ENCODE measurements around the gene HIVEP3. TPM values are rescaled to one million over a fixed set of nuclear protein-coding genes. Genes with fewer than 3 reads are reported as not detected.

Gene HIVEP3
- total RNA-seq, 1 experiment from 2014 or later: 1.4 TPM

DNA sequence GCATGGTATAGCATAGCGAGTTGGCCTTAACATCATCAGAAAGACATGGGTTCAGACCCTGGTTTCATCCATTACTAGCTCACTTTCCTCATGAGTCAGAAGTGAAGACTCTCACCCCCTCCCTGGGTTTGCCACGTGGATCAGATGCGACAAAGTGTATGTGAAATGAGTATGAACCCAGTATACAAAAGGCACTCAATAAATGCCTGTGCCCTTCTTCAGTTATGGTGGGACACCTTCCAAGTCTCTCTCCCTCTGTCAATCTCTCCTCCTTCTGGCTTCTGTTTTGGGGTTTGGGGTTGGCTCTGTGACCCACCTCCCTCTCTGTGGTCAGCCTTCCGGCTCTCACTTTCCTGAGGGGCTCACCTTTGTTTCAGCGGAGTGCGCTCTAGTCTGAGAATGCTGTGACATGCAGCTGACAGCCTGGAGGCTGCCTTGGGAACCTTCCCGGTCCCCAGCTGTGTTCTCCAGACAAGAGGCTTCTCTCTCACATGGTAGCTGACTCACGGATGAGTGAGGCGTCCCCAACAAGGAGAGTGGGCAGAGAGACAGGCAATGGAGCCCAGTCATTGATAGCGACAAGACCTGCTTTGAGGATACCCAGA lies 279.3 kb downstream of the HIVEP3 start:
- TF ChIP-seq, protein P1, sequence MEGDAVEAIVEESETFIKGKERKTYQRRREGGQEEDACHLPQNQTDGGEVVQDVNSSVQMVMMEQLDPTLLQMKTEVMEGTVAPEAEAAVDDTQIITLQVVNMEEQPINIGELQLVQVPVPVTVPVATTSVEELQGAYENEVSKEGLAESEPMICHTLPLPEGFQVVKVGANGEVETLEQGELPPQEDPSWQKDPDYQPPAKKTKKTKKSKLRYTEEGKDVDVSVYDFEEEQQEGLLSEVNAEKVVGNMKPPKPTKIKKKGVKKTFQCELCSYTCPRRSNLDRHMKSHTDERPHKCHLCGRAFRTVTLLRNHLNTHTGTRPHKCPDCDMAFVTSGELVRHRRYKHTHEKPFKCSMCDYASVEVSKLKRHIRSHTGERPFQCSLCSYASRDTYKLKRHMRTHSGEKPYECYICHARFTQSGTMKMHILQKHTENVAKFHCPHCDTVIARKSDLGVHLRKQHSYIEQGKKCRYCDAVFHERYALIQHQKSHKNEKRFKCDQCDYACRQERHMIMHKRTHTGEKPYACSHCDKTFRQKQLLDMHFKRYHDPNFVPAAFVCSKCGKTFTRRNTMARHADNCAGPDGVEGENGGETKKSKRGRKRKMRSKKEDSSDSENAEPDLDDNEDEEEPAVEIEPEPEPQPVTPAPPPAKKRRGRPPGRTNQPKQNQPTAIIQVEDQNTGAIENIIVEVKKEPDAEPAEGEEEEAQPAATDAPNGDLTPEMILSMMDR (conservative IDR thresholded peaks at IDR 0.05): no peak
- H3K23me2 ChIP-seq (ENCODE audit: insufficient read length, low read depth, low read length, poor library complexity, severe bottlenecking): no peaks in the 10 kb centered on the region
- no peak overlapping the region for H3K4ac ChIP-seq (ENCODE audit: low read depth, low read length)
- H2BK120ac ChIP-seq (ENCODE audit: low read depth, low read length, poor library complexity, severe bottlenecking): no peak overlapping the region
- H2BK20ac ChIP-seq (ENCODE audit: low read depth, low read length, poor library complexity, severe bottlenecking): no peak overlapping the region
- WGBS (ENCODE audit: extremely low coverage, insufficient read length, low lambda C conversion rate): no CpG with 5 or more reads among the region's 10 CpGs
- no peak overlapping the region for H3T11ph ChIP-seq (ENCODE audit: low read length)
- Mint-ChIP-seq H3K27me3 (ENCODE audit: low read depth) (peaks cover 10% of the 10 kb centered on the region), H3K4me1 (peaks cover 5 to 6% of the 10 kb centered on the region in 2 experiments), H3K4me3 (no peak overlapping the region), H3K27ac (0 out of 7 replicates have a peak overlapping the region, but pooled peaks of 1 of the 3 experiments have one; percentile 3), H3K36me3 (ENCODE audit: insufficient read depth in 1 of 3, low read depth in 3 of 3) (no peaks in the 10 kb centered on the region), H3K9me3 (no peaks in the 10 kb centered on the region)
- no peak overlapping the region for H4K8ac ChIP-seq (replicated peaks; ENCODE audit: insufficient read length, low read depth, low read length)
- no peak overlapping the region for H3K18ac ChIP-seq (ENCODE audit: insufficient read length, low read depth, low read length)
- no peak overlapping the region for H3K9ac ChIP-seq (ENCODE audit: extremely low read depth, insufficient read length, low read length)
- H3K4me2 ChIP-seq (ENCODE audit: insufficient read depth, insufficient read length, low read length): no peak overlapping the region
- no peak overlapping the region for H2AK5ac ChIP-seq (ENCODE audit: insufficient read length, low read length)
- H3K9me3 ChIP-seq (ENCODE audit: control insufficient read depth, low read depth, low read length): no peaks in the 10 kb centered on the region
- no peak overlapping the region for H3K56ac ChIP-seq (ENCODE audit: insufficient read length, low read depth, low read length)
- H4K5ac ChIP-seq (ENCODE audit: insufficient read length, low read depth, low read length): no peak overlapping the region
- H3K4me1 ChIP-seq (ENCODE audit: insufficient read depth, low read length): no peaks in the 10 kb centered on the region
- H2BK15ac ChIP-seq (ENCODE audit: low read depth, low read length): no peak overlapping the region
- no peak overlapping the region for H3K14ac ChIP-seq (ENCODE audit: insufficient read depth, low read length)
- no peaks in the 10 kb centered on the region for H4K20me1 ChIP-seq (ENCODE audit: control insufficient read depth, insufficient read depth, insufficient read length)
- no peak overlapping the region for H2BK12ac ChIP-seq (ENCODE audit: insufficient read length, low read depth, low read length)
- H2BK5ac ChIP-seq (ENCODE audit: insufficient read length, low read length): no peak overlapping the region
- H2AFZ ChIP-seq (ENCODE audit: low read length): no peak overlapping the region
- H4K91ac ChIP-seq (ENCODE audit: insufficient read length, low read depth, low read length): no peak overlapping the region
- no peaks in the 10 kb centered on the region for H3K79me2 ChIP-seq (ENCODE audit: insufficient read depth, low read length)
- no peak overlapping the region for H3K27ac ChIP-seq (ENCODE audit: insufficient read length, low read depth, low read length)
- no peak overlapping the region for H3K23ac ChIP-seq (ENCODE audit: insufficient read length, low read depth, low read length)
- H3K79me1 ChIP-seq (ENCODE audit: insufficient read depth, low read depth, low read length, poor library complexity, severe bottlenecking): no peaks in the 10 kb centered on the region
- DNase-seq: no peak
- H3K27me3 ChIP-seq (ENCODE audit: insufficient read depth, low read length): no peaks in the 10 kb centered on the region

Measured in H9 (cell line).